ENCODE data around the gene PRKG1.

GRCh38 chr10:52337225-52337624 lies 1262.9 kb downstream of the PRKG1 start:
- TF ChIP-seq CTCF (conservative IDR thresholded peaks at IDR 0.05 in 1 of 2, IDR thresholded peaks at IDR 0.05 in 1 of 2; ENCODE audit: low read depth in 1 of 2, low read length in 2 of 2) (no peak), EZH2 (IDR thresholded peaks at IDR 0.05; ENCODE audit: low read length, missing control alignments) (no peak)
